Type B pancreatic cell (in vitro differentiated cells): Measurements from ENCODE around the gene GAPDH. TPM values are rescaled to one million over a fixed set of nuclear protein-coding genes. Genes with fewer than 3 reads are reported as not detected.
"Not testable (repeated sequence)": the region's sequence is repeated elsewhere in the genome, so short reads cannot be mapped to it uniquely, and the experiment has no call there.

ENCODE experiments used
- DNase-seq: peaks from one replicate; pipeline ENCODE4 v3.0.0; 2021; ENCODE audit warnings: mixed read lengths; ENCODE audit not compliant: unreplicated experiment; ENCODE audit errors: extremely low spot score
- H3K27ac Mint-ChIP-seq: 2 replicates; pipeline ENCODE4 v1.8.0; 2021; ENCODE audit warnings: mild to moderate bottlenecking, mixed read lengths
- H3K27me3 Mint-ChIP-seq: 2 replicates; pipeline ENCODE4 v1.8.0; 2021; ENCODE audit warnings: mixed read lengths
- H3K36me3 Mint-ChIP-seq: 2 replicates; pipeline ENCODE4 v1.8.0; 2021; ENCODE audit warnings: mixed read lengths
- H3K4me1 Mint-ChIP-seq: one replicate; pipeline ENCODE4 v1.8.0; 2021; ENCODE audit warnings: mixed read lengths; ENCODE audit not compliant: unreplicated experiment
- H3K4me3 Mint-ChIP-seq: 2 replicates; pipeline ENCODE4 v1.8.0; 2021; ENCODE audit warnings: mild to moderate bottlenecking, mixed read lengths
- H3K9me3 Mint-ChIP-seq: 2 replicates; pipeline ENCODE4 v1.8.0; 2021; ENCODE audit warnings: mixed read lengths
- CTCF ChIP-seq: fragments of 200-600 bp; sonication (generic); conservative IDR thresholded peaks from 2 replicates; pipeline ENCODE4 v1.5.0; 2021; ENCODE audit warnings: antibody characterized with exemption, mild to moderate bottlenecking
- total RNA-seq: library from RNA; stranded (reverse); gene quantifications from 2 replicates; pipeline ENCODE4 v1.2.1, GENCODE V29; 2021; ENCODE audit warnings: low replicate concordance

GAPDH gene
- total RNA-seq, 1 donor from 2014 or later: 2,317 TPM

- Mint-ChIP-seq H3K27ac (no peak overlapping the region), H3K4me1 (peaks cover 26% of the 10 kb centered on the region), H3K4me3 (peak overlapping the region; percentile 53), H3K27me3 (peaks cover 15% of the 10 kb centered on the region), H3K36me3 (peaks cover 24% of the 10 kb centered on the region), H3K9me3 (no peaks in the 10 kb centered on the region)
- DNase-seq: no peak
- no peak for TF ChIP-seq CTCF
These were observed 22.5 kb downstream of the GAPDH start for GRCh38 chr12:6556857-6557256.

- H3K9me3 Mint-ChIP-seq, H3K27ac Mint-ChIP-seq, H3K4me3 Mint-ChIP-seq, DNase-seq: not testable (repeated sequence)
- peaks cover 16% of the 10 kb centered on the region for H3K4me1 Mint-ChIP-seq
- peaks cover 15% of the 10 kb centered on the region for H3K27me3 Mint-ChIP-seq
- TF ChIP-seq CTCF: peak; percentile 69
- H3K36me3 Mint-ChIP-seq: peaks cover 33% of the 10 kb centered on the region
These were observed 23.9 kb downstream of the GAPDH start for GRCh38 chr12:6558014-6558760.

- H3K27ac Mint-ChIP-seq: peak overlapping the region; percentile 51
- H3K9me3 Mint-ChIP-seq: no peaks in the 10 kb centered on the region
- H3K27me3 Mint-ChIP-seq: peaks cover 10% of the 10 kb centered on the region
- peaks cover 7% of the 10 kb centered on the region for H3K4me1 Mint-ChIP-seq
- peaks cover 40% of the 10 kb centered on the region for H3K36me3 Mint-ChIP-seq
- TF ChIP-seq CTCF: no peak
- DNase-seq: no peak
- H3K4me3 Mint-ChIP-seq: no peak overlapping the region
These were observed 25.2 kb downstream of the GAPDH start for GRCh38 chr12:6559500-6559899.

- Mint-ChIP-seq H3K4me3 (no peak overlapping the region), H3K4me1 (no peaks in the 10 kb centered on the region), H3K36me3 (peaks cover 41% of the 10 kb centered on the region), H3K27me3 (peaks cover 4% of the 10 kb centered on the region), H3K9me3 (no peaks in the 10 kb centered on the region), H3K27ac (no peak overlapping the region)
- TF ChIP-seq CTCF: no peak
- no peak for DNase-seq
These were observed 26.3 kb downstream of the GAPDH start for GRCh38 chr12:6560501-6561205.

- no peak for DNase-seq
- Mint-ChIP-seq H3K9me3 (no peaks in the 10 kb centered on the region), H3K27ac (no peak overlapping the region), H3K27me3 (no peaks in the 10 kb centered on the region), H3K36me3 (peaks cover 54% of the 10 kb centered on the region), H3K4me1 (peaks cover 7% of the 10 kb centered on the region), H3K4me3 (no peak overlapping the region)
- no peak for TF ChIP-seq CTCF
These were observed 28.6 kb downstream of the GAPDH start for GRCh38 chr12:6562881-6563280.
